ENCODE data around the gene SCGN.
"Not testable (repeated sequence)": the region's sequence is repeated elsewhere in the genome, so short reads cannot be mapped to it uniquely, and the experiment has no call there.

SCGN gene

DNA sequence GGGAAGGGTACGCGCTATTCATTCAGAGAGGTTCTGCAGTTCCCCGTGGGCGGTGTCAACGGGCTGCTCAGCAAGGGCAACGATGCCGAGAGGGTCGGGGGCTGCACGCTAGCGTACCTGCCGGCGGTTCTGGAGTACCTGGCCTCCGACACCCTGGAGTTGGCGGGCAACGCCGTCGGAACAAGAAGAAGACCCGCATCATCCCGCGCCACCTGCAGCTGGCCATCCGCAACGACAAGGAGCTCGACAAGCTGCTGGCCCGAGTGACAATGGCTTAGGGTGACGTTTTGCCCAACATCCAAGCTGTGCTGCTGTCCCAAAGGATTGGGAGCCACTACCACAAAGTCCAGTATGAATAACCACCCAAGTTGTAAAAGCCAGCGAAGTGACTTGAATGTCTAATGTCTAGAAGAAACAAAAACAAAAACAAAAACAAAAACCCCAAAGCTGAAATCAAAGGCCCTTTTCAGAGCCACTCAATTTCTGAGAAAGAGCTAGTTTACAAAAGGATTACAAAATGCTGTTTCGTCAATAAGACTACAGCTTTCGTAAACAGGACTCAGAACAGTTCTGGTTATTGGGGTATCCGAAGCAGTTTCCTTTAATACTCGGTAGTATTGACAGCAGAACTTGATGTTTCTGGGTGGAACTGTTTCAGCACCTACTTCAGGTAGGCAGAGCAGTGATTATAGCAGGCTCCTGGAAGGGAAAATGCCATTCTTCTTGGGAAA lies 80.6 kb downstream of the SCGN start:
- no peak for DNase-seq

DNA sequence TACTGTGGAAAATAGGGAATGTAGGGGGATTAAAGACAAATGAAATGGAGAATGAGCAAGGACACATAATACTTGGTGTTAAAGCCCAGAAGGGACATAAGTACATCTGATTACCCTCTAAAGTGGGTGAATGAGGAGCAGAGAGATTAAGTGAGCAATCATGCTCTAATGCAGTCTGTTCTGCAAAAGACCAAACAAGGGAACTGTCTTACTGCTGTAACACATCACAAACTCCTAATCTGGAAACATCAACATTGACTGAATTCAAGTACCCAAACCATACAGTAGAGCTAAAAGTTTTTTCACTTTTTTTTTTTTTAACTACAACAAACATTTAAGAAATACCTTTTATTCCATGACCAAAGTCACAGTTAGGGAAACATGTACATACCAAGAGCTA lies 83.2 kb downstream of the SCGN start:
- DNase-seq, result no peak

DNA sequence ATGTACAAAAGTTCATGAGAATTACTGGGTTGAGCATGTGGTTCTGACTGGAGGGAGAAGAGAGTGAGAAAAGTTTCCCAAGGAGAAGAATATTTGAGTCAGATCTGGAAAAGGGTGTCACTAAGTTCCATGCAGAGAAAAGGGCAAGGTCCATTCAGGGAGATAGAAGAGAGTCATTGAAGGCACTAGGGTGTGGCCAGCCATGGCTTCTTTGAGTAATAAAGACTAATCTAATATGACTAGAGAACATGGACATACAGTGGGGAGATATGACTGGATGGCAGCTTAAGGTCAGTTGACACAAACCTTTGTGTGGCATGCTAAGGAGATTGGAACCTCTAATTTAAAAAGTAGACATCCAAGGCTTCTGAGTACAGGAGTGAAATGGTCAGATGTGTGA lies 91.9 kb downstream of the SCGN start:
- DNase-seq, result no peak

DNA sequence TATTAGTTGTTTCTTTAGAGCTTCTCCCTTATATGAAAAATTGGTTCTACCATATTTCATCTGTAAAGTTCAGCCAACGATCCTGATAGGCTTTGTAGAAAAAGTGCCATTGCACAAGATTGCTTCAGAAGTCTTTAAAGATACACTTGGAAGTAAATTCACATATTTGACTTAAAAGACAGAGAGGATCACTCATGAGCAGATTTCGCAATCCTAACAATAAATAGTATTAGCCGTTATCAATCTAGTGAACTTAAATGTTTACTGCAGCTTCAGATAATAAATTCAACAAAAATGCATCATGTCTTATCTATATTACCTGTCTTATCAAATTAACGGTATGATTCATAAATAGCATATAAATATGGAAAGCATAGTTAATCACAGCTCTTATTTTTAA lies 93.8 kb downstream of the SCGN start:
- no peak for DNase-seq

DNA sequence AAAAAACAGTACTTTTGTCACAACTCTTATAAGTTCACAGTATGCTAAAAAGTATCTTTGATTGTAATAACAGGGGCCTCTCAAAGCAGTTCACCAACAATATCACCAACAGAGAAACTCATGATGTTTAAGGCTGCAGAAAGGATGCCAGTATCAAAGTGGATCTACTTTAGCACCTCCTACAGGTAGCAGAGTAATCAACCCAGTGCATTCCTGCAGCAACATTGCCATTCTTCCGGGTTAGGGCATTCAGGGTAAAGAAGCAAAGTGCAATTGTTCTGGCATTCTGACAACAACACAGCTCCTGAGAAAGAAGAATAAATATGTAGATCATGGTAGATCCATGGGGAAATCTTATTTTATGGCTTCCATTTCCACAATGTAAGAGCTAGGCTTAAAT lies 95.0 kb downstream of the SCGN start:
- DNase-seq, result no peak

DNA sequence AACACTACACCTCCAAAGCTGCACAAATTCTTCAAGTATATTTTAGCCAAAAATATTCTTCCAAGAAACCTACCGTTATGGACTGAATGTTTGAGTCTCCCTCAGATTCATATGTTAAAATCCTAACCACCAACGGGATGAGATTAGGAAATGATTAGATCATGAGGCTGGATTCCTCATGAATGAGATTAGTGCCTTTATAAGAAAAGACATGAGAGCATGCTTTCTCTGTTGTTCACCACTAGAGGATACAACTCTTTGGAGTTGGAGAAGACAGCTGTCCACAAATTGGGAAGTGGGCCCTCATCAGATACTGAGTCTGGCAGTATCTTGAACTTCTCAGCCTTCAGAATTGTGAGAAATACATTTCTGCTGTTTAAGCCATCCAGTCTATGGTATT lies 95.5 kb downstream of the SCGN start:
- DNase-seq, result no peak

DNA sequence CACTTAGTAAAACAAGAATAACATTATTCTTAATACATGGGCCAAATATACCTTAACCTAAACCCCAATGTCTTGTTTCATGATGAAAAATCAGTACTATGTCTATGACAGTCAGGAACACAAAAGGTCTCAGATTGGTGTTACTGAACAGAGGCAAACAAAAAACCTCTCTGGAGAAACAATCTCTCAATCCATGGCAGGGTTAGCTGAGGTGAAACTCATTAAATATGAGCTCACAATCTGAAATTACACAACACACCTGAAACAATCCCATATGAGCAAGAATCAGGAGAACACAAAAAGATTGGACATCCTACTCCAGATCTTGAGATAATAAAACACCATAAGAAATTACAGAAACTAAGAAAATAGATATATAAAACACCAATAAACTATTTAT lies 96.0 kb downstream of the SCGN start:
- DNase-seq, result no peak

DNA sequence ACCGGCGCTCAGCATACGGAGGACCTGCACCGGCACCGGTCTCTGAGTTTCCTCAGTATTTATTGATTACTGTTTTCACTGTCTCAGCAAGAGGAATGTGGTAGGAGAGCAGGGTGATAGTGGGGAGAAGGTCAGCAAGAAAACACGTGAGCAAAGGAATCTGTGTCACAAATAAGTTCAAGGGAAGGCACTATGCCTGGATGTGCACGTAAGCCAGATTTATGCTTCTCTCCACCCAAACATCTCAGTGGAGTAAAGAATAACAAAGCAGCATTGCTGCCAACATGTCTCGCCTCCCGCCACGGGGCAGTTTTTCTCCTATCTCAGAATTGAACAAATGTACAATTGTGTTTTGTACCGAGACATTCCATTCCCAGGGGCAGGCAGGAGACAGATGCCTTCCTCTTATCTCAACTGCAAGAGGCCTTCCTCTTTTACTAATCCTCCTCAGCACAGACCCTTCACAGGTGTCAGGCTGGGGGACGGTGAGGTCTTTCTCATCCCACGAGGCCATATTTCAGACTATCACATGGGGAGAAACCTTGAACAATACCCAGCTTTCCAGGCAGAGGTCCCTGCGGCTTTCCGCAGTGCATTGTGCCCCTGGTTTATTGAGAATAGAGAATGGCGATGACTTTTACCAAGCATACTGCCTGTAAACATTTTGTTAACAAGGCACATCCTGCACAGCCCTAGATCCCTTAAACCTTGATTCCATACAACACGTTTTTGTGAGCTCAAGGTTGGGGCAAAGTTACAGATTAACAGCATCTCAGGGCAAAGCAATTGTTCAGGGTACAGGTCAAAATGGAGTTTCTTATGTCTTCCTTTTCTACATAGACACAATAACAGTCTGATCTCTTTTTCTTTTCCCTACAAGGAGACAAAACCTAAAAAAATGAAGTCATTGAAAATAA lies 96.8 kb downstream of the SCGN start:
- DNase-seq, result not testable (repeated sequence)

DNA sequence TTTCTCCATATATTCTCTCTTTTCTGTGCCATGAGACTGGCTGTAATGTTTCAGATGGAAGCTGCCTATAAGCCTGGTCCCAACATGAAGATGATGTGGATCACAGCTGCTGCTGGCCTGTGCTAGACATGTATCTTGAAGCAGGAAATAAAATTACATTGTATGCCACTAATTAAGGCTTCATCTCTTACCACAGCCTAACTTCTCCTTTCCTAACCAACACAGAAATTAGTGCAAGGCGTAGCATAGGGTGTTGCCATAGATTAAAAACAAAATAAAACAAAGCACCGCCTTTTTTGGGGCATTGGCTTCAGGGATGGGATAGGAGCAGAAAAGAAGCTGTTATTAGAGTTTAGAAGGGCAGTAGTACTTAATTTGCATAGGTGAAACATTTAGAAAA lies 97.8 kb downstream of the SCGN start:
- DNase-seq, result no peak

DNA sequence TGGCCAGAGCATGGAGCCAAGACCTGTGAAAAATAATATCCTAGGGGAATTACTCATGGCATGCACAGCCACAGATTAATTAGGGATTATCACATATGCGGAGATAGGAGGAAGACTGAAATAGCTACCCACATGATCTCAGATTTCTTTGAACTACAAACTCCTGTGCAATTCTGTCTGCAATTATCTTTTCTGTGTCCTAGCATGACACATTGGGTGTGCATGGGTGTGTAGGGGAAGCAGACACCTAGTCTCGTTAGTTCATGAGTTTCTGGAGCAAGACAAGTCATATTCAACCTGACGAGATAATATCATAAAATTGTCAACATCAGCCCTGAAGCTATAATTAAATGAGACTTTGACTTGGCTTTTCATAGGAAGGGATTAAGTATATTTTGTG lies 98.9 kb downstream of the SCGN start:
- no peak for DNase-seq

Data from stimulated activated CD4-positive, alpha-beta T cell treated with anti-CD3 and anti-CD28 coated beads, Interleukin-2, amount 100 ng/mL, for 48 hours (primary cell).